Measurements from ENCODE around the gene TMEM114.
"Not testable (repeated sequence)": the region's sequence is repeated elsewhere in the genome, so short reads cannot be mapped to it uniquely, and the experiment has no call there.

TMEM114 gene

DNA sequence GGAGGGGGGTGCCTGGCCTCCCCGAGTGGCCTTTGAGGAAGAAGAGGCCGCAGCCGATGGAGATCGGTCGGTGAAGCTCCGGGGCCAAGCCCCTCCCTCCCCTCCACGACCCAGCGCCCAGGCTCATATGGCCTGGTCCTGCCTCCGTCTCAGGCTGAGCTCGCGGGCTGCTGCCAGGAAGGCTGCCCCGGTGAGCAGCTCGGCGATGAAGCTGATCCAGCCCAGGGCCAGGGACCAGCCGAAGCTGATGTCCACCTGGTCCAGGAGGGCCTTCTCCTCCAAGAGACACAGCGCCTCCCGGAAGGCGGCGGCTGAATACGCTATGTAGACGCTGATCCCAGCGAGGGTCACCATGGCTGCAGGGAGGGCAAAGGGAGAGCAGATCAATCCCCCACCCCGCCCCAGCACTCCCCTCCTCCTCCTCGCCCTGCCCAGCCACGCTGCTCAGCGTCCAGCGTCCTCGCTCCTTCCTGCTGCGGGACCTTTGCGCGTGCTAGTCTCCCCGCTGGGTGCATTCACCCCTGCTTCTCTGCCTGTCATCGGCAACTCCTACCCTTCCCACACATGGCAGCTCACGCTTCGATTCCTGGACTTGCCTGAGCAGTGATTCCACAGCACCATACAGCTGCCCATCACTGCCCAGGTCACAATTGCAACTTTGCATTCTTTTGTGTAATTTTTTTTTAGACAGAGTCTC lies 20.5 kb downstream of the TMEM114 start:
- Histone ChIP-seq H3K4me1 (ENCODE audit: control insufficient read depth, insufficient read depth, low read length) (no peaks in the 10 kb centered on the region), H3K4me3 (ENCODE audit: low read length) (no peak overlapping the region), H3K27me3 (ENCODE audit: control insufficient read depth, insufficient read depth, low read length) (peaks cover 3% of the 10 kb centered on the region), H3K9me3 (ENCODE audit: control insufficient read depth, low read length) (no peaks in the 10 kb centered on the region), H3K36me3 (ENCODE audit: control insufficient read depth, insufficient read depth, low read length) (no peaks in the 10 kb centered on the region), H3K9ac (ENCODE audit: low read length) (no peak overlapping the region)

DNA sequence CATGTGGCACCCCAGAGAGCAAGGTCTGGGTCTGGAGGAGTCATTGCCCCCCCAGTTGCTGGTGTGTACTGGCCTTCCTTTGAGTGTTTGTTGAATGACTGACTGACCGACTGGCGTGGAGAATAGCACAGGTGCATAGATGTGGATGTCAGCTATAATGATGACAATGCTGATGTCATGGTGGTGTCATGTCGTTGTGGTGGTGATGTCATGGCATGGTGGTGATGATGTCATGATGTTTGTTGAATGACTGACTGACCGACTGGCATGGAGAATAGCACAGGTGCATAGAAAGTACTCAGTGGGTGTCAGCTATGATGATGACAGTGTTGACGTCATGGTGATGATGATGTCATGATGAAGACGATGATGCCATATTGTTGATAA lies 22.1 kb downstream of the TMEM114 start:
- no peaks in the 10 kb centered on the region for H3K36me3 ChIP-seq (ENCODE audit: control insufficient read depth, insufficient read depth, low read length)
- H3K4me1 ChIP-seq (ENCODE audit: control insufficient read depth, insufficient read depth, low read length) = no peaks in the 10 kb centered on the region
- peaks cover 3% of the 10 kb centered on the region for H3K27me3 ChIP-seq (ENCODE audit: control insufficient read depth, insufficient read depth, low read length)
- no peak overlapping the region for H3K4me3 ChIP-seq (ENCODE audit: low read length)
- no peak overlapping the region for H3K9ac ChIP-seq (ENCODE audit: low read length)
- H3K9me3 ChIP-seq (ENCODE audit: control insufficient read depth, low read length) = no peaks in the 10 kb centered on the region

DNA sequence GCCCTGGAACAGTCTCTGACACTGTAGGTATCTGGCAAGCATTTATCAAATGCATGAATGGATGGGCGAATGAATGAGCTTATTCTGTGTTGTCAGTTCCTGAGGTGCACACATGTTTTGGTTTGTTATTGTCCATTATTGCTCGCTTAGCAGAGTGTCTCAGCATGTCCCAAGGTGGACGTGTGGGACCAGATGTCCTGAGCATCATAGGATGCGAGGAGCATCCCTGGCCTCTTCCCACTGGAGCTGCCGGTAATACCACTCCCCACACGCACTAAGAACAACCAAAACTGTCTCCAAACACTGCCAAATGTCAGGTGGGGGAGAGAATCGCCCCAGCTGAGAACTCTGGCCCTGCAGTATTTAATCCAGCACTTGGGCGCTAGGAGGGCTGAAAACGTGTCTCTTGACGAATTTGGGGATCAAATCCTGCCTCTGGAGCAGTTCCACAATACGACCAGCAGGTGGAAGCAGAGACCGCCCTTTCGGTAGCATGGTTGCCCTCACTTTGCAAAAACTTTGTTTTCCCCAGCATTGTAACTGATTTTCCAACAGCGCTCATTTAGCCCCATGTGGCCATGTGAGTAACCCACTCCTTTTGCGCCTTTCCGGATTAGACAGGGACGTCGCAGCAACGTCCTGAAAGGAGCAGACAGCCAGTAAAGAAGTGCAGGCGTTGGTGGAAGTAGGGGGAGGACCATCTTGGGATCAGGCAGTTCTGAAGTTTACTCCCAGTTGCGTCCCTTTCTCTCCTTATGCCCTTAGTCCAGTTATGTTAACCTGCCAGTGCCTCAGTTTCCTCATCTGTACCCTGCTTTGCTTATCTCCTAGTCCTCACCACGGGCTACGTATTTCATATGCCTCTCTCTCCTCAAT lies 22.7 kb downstream of the TMEM114 start:
- Histone ChIP-seq H3K9me3 (ENCODE audit: control insufficient read depth, low read length) (no peaks in the 10 kb centered on the region), H3K36me3 (ENCODE audit: control insufficient read depth, insufficient read depth, low read length) (no peaks in the 10 kb centered on the region), H3K27me3 (ENCODE audit: control insufficient read depth, insufficient read depth, low read length) (peaks cover 3% of the 10 kb centered on the region), H3K4me1 (ENCODE audit: control insufficient read depth, insufficient read depth, low read length) (no peaks in the 10 kb centered on the region), H3K9ac (ENCODE audit: low read length) (no peak overlapping the region), H3K4me3 (ENCODE audit: low read length) (no peak overlapping the region)

DNA sequence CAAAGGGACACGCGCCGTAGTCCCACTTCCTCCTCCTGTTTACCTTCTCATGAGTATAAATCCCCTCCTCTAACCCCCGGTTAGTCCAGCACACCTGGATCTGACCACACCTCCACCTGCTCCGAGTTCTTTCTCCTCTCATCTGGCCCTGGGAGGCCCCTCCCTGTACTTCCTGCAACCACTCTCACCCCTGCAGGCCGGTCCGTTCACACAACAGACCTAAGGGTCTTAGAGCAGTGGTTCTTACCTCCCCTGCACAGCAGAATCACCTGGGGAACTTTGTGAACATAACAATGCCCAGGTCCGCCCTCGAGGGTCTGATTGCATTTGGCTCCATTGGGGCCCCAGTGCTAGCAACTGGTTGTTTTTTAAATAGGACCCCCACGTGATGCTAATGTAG lies 24.8 kb downstream of the TMEM114 start:
- Histone ChIP-seq H3K4me1 (ENCODE audit: control insufficient read depth, insufficient read depth, low read length) (no peaks in the 10 kb centered on the region), H3K4me3 (ENCODE audit: low read length) (no peak overlapping the region), H3K9me3 (ENCODE audit: control insufficient read depth, low read length) (no peaks in the 10 kb centered on the region), H3K9ac (ENCODE audit: low read length) (no peak overlapping the region), H3K27me3 (ENCODE audit: control insufficient read depth, insufficient read depth, low read length) (no peaks in the 10 kb centered on the region), H3K36me3 (ENCODE audit: control insufficient read depth, insufficient read depth, low read length) (no peaks in the 10 kb centered on the region)

DNA sequence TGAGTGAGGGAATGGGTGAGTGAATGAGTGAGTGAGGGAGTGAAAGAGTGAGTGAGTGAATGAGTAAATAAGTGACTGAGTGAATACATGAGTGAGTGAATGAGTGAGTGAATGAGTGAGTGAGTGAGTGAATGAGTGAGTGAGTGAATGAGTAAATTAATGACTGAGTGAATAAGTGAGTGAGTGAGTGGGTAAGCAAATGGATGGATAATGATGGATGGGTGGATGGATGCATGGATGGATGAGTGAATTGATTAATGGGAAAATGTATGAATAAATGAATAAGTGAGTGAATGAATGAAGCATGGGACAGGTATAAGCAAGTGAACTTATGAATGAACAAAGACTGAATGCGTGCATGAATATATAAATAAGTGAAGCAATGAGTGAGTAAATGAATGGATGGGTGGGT lies 25.4 kb downstream of the TMEM114 start:
- no peaks in the 10 kb centered on the region for H3K4me1 ChIP-seq (ENCODE audit: control insufficient read depth, insufficient read depth, low read length)
- H3K9me3 ChIP-seq (ENCODE audit: control insufficient read depth, low read length) = no peaks in the 10 kb centered on the region
- no peak overlapping the region for H3K4me3 ChIP-seq (ENCODE audit: low read length)
- no peak overlapping the region for H3K9ac ChIP-seq (ENCODE audit: low read length)
- H3K36me3 ChIP-seq (ENCODE audit: control insufficient read depth, insufficient read depth, low read length) = no peaks in the 10 kb centered on the region
- H3K27me3 ChIP-seq (ENCODE audit: control insufficient read depth, insufficient read depth, low read length) = no peaks in the 10 kb centered on the region

DNA sequence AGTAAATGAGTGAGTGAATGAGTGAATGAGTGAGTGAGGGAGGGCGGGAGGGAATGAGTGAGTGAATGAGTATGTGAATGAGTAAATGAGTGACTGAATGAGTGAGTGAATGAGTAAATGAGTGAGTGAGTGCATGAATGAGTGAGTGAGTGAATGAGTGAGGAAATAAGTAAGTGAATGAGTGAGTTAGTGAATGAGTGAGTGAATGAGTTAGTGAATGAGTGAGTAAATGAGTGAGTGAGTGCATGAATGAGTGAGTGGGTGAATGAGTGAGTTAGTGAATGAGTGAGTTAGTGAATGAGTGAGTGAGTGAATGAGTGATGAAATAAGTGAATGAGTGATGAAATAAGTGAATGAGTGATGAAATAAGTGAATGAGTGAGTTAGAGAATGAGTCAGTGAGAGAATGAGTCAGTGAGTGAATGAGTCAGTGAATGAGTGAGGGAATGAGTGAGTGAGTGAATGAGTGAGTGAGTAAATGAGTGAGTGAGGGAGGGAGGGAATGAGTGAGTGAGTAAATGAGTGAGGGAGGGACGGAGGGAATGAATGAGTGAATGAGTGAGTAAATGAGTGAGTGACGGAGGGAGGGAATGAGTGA lies 26.3 kb downstream of the TMEM114 start:
- not testable (repeated sequence) for H3K36me3 ChIP-seq (ENCODE audit: control insufficient read depth, insufficient read depth, low read length); H3K9ac ChIP-seq (ENCODE audit: low read length); H3K4me3 ChIP-seq (ENCODE audit: low read length); H3K9me3 ChIP-seq (ENCODE audit: control insufficient read depth, low read length); H3K27me3 ChIP-seq (ENCODE audit: control insufficient read depth, insufficient read depth, low read length); H3K4me1 ChIP-seq (ENCODE audit: control insufficient read depth, insufficient read depth, low read length)

DNA sequence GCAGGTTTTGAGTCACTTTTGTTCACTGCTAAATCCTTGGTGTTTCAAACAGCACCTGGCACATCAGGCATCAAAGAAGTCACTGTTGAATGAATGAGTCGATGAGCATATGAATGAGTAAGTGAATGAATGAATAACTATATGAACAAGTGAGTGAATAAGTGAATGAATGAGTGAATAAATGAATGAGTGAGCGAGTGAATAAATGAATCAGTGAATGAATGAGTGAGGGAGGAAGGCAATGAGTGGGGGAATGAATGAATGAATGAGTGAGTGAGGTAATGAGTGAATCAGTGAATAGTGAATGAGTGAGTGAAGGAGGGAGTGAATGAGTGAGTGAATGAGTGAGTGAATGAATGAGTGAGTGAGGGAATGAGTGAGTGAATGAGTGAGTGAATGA lies 28.8 kb downstream of the TMEM114 start:
- no peaks in the 10 kb centered on the region for H3K9me3 ChIP-seq (ENCODE audit: control insufficient read depth, low read length)
- H3K36me3 ChIP-seq (ENCODE audit: control insufficient read depth, insufficient read depth, low read length) = no peaks in the 10 kb centered on the region
- H3K9ac ChIP-seq (ENCODE audit: low read length) = no peak overlapping the region
- no peak overlapping the region for H3K4me3 ChIP-seq (ENCODE audit: low read length)
- no peaks in the 10 kb centered on the region for H3K27me3 ChIP-seq (ENCODE audit: control insufficient read depth, insufficient read depth, low read length)
- H3K4me1 ChIP-seq (ENCODE audit: control insufficient read depth, insufficient read depth, low read length) = no peaks in the 10 kb centered on the region

DNA sequence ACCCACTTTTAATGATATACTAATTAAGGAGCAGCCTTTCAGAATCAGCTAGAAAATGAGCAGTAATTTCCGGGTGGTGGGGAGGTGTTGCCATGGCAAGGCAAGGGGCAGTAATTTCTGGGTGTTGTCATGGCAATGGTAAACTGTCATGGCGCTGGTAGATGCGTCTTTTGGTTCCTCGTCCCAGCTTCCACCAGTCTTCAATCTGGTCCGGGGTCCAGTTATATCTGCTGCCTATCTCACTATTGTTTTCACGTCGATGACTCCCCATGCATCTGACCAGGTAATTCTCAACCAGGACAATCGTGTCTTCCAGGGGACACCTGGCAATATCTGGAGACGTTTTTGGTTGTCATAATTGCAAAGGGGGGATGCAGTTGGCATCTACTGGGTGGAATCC lies 34.9 kb downstream of the TMEM114 start:
- Histone ChIP-seq H3K9me3 (ENCODE audit: control insufficient read depth, low read length) (no peaks in the 10 kb centered on the region), H3K4me1 (ENCODE audit: control insufficient read depth, insufficient read depth, low read length) (no peaks in the 10 kb centered on the region), H3K9ac (ENCODE audit: low read length) (no peak overlapping the region), H3K36me3 (ENCODE audit: control insufficient read depth, insufficient read depth, low read length) (no peaks in the 10 kb centered on the region), H3K27me3 (ENCODE audit: control insufficient read depth, insufficient read depth, low read length) (no peaks in the 10 kb centered on the region), H3K4me3 (ENCODE audit: low read length) (no peak overlapping the region)

DNA sequence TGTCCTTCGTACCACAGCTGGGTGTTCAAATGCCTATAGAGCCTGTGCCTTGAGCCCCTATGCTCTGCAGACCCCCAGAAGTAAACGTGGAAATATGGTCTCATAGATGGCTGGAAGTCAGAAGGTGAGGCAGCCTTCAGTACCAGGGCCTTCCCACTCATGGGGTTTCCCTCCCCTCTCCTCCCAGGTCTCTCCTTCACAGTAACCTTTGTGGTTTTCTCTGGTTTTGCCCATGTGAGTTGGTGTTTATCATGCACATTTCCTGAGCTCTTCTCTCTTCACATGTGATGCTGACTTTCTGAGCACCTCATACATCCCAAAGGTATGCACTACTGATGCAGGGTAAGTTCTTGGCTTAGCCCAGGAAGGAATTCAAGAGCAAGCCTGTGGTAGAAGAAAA lies 35.4 kb downstream of the TMEM114 start:
- Histone ChIP-seq H3K36me3 (ENCODE audit: control insufficient read depth, insufficient read depth, low read length) (no peaks in the 10 kb centered on the region), H3K4me1 (ENCODE audit: control insufficient read depth, insufficient read depth, low read length) (no peaks in the 10 kb centered on the region), H3K9me3 (ENCODE audit: control insufficient read depth, low read length) (no peaks in the 10 kb centered on the region), H3K9ac (ENCODE audit: low read length) (no peak overlapping the region), H3K4me3 (ENCODE audit: low read length) (no peak overlapping the region), H3K27me3 (ENCODE audit: control insufficient read depth, insufficient read depth, low read length) (no peaks in the 10 kb centered on the region)

DNA sequence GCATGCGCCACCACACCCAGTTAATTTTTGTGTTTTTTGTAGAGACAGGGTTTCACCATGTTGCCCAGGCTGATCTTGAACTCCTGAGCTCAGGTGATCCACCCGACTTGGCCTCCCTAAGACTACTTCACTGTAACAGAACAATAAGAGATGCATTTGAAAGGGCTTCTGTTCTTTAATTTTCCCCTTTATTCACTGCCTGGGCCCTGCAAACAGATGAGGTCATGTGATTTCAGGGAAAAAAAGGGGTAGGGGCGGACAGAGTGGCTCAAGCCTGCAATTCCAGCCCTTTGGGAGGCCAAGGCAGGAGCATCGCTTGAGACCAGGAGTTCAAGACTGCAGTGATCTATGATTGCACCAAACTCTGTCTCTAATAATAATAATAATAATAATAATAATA lies 36.3 kb downstream of the TMEM114 start:
- Histone ChIP-seq H3K36me3 (ENCODE audit: control insufficient read depth, insufficient read depth, low read length) (no peaks in the 10 kb centered on the region), H3K4me3 (ENCODE audit: low read length) (no peak overlapping the region), H3K9ac (ENCODE audit: low read length) (no peak overlapping the region), H3K4me1 (ENCODE audit: control insufficient read depth, insufficient read depth, low read length) (no peaks in the 10 kb centered on the region), H3K27me3 (ENCODE audit: control insufficient read depth, insufficient read depth, low read length) (no peaks in the 10 kb centered on the region), H3K9me3 (ENCODE audit: control insufficient read depth, low read length) (no peaks in the 10 kb centered on the region)

DNA sequence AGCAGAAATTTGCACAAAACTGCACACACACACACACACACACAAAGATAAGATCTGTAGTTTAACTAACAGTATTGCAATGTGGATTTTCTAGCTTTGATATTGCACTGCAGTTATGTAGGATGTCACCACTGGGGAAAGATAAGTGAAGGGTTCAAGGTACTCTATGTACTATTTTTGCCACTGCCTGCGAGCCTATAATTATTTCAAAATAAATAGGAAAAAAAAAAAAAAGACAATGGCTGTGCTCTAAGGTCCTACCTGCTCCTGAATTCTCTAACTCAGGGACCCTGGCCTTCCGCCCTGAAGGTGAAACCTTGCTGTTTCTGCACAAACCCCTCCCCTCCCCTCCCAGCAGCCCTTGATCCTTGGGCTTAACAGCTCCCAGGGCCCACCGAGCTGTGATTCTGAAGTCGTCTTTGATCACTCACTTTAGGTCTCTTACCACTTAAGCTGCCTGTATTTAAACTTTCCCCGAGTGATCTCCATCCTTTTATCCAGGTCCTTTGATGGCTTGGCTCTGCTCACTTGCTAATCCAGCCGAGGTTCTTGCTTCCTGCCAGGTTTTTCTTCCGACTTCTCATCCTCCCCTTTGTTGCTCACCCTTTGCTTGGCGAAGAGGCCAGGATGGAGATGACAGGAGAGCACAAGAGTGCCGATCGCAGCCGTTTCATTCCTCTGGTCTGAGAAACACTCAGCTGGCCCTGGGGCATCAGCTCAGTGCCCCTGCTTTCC lies 37.7 kb downstream of the TMEM114 start:
- no peak overlapping the region for H3K9ac ChIP-seq (ENCODE audit: low read length)

More for the DNA sequence above, 37.7 kb downstream of the TMEM114 start:
- no peaks in the 10 kb centered on the region for H3K27me3 ChIP-seq (ENCODE audit: control insufficient read depth, insufficient read depth, low read length)
- H3K36me3 ChIP-seq (ENCODE audit: control insufficient read depth, insufficient read depth, low read length) = no peaks in the 10 kb centered on the region
- H3K9me3 ChIP-seq (ENCODE audit: control insufficient read depth, low read length) = no peaks in the 10 kb centered on the region
- H3K4me3 ChIP-seq (ENCODE audit: low read length) = no peak overlapping the region
- H3K4me1 ChIP-seq (ENCODE audit: control insufficient read depth, insufficient read depth, low read length) = no peaks in the 10 kb centered on the region

Measured in mucosa of stomach (tissue), 1 donor.